Epithelial cell of proximal tubule (primary cell): ENCODE measurements around the gene SLC9A2. TPM values are rescaled to one million over a fixed set of nuclear protein-coding genes. Genes with fewer than 3 reads are reported as not detected.

Experiments used
- DNase-seq: peaks from one replicate; pipeline ENCODE4 v3.0.0-alpha.2; 2011; ENCODE audit warnings: low read depth
- H3K4me3 ChIP-seq: 2 replicates; pipeline ENCODE4 v1.5.1; 2011; ENCODE audit warnings: low read depth, mild to moderate bottlenecking, low read length
- total RNA-seq: library from RNA; depleted of rRNA; stranded (reverse); fragments of >200 nt; gene quantifications from 2 replicates; pipeline ENCODE4 v1.2.3, GENCODE V29; 2015
- TF ChIP-seq, protein P1 (sequence below): conservative IDR thresholded peaks from 2 replicates; pipeline ENCODE4 v1.5.1; 2012; ENCODE audit warnings: low read depth, mild to moderate bottlenecking, low read length

SLC9A2 gene
- total RNA-seq, 1 donor from 2014 or later = 0.86 TPM

DNA sequence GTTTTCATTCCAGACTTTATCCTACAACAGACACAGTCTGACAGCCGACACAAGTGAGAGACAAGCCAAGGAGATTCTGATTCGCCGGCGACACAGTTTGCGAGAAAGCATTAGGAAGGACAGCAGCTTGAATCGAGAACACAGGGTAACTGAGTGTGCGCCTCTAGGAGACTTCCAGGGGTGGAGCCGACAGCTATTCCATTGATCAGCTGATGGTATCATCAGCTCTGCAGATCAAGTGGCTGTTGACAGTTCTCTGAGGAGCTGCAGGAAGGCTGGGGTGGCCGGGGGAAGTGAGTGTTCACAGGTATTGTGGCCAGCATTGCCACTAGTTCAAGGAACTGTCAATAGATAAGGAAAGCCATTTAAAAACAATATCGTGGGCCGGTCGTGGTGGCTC is 85.2 kb downstream of the SLC9A2 start:
- no peak for DNase-seq
- TF ChIP-seq, protein P1, sequence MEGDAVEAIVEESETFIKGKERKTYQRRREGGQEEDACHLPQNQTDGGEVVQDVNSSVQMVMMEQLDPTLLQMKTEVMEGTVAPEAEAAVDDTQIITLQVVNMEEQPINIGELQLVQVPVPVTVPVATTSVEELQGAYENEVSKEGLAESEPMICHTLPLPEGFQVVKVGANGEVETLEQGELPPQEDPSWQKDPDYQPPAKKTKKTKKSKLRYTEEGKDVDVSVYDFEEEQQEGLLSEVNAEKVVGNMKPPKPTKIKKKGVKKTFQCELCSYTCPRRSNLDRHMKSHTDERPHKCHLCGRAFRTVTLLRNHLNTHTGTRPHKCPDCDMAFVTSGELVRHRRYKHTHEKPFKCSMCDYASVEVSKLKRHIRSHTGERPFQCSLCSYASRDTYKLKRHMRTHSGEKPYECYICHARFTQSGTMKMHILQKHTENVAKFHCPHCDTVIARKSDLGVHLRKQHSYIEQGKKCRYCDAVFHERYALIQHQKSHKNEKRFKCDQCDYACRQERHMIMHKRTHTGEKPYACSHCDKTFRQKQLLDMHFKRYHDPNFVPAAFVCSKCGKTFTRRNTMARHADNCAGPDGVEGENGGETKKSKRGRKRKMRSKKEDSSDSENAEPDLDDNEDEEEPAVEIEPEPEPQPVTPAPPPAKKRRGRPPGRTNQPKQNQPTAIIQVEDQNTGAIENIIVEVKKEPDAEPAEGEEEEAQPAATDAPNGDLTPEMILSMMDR = no peak
- H3K4me3 ChIP-seq = no peak overlapping the region

DNA sequence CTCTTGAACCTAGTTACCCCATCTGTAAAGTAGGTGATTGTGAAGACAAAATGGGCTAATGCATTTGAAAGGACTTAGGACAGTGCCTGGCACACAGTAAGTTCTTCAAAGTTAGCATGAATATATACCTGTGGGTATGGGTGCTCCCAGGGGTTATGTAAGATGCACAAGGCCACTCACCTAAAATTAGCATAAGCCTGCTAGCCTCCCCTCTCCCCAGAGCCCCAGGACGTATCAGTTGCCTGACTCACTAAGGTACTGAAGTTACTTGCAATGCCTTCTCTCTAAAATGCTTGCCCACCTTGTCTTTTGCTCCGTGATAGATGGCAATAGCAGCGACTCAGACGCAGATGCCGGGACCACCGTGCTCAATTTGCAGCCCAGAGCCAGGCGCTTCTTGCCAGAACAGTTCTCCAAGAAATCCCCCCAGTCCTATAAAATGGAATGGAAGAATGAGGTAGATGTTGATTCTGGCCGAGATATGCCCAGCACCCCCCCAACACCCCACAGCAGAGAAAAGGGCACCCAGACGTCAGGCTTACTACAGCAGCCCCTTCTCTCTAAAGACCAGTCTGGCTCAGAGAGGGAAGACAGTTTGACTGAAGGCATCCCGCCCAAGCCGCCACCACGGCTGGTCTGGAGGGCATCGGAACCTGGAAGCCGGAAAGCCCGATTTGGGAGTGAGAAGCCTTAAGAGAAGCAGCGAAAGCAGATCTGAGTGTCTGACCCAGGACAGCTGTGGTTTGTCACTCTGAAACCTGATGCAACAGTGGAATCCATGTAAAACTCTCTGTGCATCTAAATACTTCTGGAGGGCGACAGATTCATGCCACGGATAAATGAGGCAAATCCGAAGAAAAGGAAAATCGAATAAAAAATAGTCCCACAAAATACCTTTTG is 88.7 kb downstream of the SLC9A2 start:
- TF ChIP-seq, protein P1 = no peak
- no peak overlapping the region for H3K4me3 ChIP-seq

GRCh38 chr2:102708847-102709559 is 89.7 kb downstream of the SLC9A2 start:
- DNase-seq = no peak
- TF ChIP-seq, protein P1 = no peak

More for the DNA sequence above, 88.7 kb downstream of the SLC9A2 start:
- no peak for DNase-seq

DNA sequence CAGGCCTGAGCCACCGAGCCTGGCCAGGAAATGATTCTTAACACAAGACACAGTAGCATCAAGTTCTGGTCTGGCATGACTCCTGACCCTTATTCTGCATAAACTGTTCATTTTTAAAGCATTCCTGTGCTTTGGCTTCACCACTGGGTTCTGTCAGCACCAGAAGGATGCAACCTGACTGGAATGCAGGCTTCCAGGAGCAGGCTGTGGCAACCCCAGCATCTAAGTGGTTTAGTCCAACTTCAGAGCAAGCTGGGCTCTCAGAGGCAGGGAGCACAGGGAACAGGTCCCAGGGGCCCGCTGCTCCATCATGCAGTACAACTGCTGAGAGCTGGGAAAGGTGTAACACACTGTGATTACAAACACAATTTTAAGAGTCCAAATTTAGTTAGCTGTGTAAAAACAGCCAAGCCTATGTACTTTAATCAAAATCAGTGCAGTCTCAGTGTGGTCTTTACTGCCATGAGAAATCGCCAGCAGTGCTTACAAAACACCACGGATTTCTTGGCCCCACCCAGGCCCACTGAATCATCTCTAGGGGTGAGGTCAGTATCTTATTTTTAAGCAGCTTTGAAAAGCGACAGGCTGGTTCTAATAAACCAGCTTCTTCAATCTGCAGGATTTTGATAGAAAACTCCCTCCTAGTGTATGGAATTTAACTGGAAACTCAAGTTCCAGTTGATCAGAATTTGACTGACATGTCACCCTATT is 98.1 kb downstream of the SLC9A2 start:
- TF ChIP-seq, protein P1 = no peak
- H3K4me3 ChIP-seq = no peak overlapping the region
- DNase-seq = no peak

More at GRCh38 chr2:102708847-102709559, 89.7 kb downstream of the SLC9A2 start:
- no peak overlapping the region for H3K4me3 ChIP-seq

DNA sequence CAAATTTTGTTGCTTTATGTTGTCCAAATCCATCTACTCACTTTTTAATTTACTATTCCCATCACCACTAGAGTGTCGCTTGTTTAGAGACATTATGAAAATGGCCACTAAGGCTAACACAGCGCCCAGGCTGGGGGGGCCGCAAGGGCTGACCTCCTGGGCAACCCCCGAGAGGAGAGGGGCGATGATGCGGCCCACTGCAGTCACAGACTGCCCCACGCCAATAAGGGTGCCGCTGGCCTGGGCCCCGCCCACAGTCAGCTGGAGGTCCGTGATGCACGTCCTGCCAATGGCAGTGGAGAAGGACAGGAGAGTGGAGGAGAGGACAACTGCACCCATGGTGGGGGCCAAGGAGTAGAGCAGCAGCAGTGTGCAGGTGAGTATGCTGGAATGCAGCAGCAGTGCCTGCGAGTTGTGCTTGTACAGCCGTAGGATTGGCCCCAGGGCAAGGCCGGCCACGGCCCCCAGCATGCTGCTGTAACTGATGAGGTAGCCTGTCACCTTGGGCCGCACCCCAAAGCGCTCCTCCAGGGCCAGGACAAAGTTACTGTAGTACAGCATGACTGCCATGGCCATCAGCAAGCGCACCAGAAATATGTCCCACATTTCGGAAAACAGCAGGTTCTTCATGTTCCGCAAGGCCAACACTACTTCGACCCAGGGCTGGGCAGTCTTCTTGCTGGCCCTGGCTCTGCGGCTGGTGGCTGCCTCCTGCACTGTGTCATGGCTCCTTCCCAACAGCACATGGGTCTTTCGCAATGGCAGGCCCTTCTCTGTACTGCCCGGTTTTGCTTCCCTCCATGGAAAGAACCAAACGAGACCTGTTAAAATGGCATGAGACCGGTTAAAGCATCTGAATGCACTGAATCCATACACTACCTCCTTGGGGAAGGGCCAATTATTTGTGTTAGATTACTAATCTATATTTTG is 99.3 kb downstream of the SLC9A2 start:
- TF ChIP-seq, protein P1 = no peak
- H3K4me3 ChIP-seq = no peak overlapping the region
- no peak for DNase-seq

DNA sequence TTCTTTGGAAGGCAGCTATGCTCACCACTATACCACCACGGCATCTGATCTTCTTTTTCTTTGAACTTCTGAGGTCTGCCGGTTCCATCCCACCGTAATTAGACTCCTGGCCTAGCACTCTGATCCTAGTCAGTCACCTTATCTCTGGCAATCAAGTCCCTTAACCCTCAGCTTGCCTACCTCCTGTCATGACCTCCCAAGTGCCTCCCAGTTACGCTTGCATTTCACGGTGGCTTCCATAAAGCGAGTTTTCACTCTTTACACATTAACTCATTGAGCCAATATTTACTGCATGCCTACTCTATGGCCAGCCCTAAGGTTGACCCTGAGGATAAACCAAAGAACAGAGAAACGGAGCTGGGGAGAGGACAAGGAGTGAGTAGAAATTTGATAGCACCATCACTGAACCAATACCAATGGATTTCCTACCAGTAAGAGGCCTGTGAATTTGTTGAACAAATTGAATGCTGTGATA is 104.7 kb downstream of the SLC9A2 start:
- TF ChIP-seq, protein P1 = no peak
- no peak overlapping the region for H3K4me3 ChIP-seq
- no peak for DNase-seq
